ENCODE measurements around the gene SOCS1. TPM values are rescaled to one million over a fixed set of nuclear protein-coding genes. Genes with fewer than 3 reads are reported as not detected.

Gene SOCS1
- total and polyA plus RNA-seq, 2 donors (not counting 3 experiments of a cell fraction or from before 2014, with no cell fraction given): 1.1 to 1.7 TPM

DNA sequence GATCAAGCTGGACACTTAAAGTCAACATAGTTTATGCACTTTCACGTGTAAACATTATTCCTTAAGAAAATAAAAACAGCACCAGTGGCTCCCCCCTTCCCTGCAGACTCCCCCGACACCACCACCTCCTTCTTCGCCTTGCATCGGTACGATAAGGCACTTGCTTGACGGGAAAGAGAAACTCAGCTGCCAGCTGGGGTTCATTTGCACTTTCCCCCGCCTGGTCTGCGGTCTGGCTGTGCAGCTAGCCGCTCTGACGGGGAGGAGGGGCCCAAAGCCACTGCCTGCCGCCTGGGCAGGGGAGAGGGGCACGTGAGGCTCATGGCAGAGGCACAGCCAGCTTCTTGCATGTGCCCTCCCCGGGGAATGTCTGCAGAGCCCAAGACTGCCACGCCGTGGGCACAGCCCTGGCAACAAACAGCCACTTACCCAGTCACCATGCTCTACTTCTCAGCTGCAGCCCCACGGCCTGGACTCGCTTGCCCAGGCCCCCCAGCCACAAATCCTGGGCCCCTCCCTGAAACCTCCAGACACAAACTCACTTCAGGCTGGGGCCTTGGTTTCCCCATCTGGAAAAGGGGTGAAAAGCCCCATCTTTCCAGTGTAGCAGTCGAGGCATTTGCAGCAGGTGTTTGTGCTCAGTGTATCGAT lies 41.6 kb upstream of the SOCS1 start:
- no peaks in the 10 kb centered on the region for H3K9me1 ChIP-seq (replicated peaks; ENCODE audit: control insufficient read depth, extremely low read depth, insufficient read depth, low read length)
- ChIA-PET POLR2A (no interaction called here), CTCF (interaction anchor here (0.8 to 2.2 kb wide), 7 partner anchors 14 to 343 kb away, joined by 3 to 8 read pairs (median 4); partner anchors contain the start of genes PRM3 and SOCS1)
- no peaks in the 10 kb centered on the region for H3K27me3 ChIP-seq (ENCODE audit: control insufficient read depth in 2 of 2, insufficient read depth in 2 of 2, low read length in 2 of 2)
- no peak overlapping the region for H3K27ac ChIP-seq (ENCODE audit: insufficient read depth, low read depth, low read length)
- no peaks in the 10 kb centered on the region for H3K79me2 ChIP-seq (ENCODE audit: control insufficient read depth, insufficient read depth, low read length)
- no peak overlapping the region for H3K4me3 ChIP-seq (replicated peaks in 1 of 3; ENCODE audit: insufficient read depth in 1 of 3, low read depth in 1 of 3, low read length in 3 of 3)
- dilution Hi-C loops (cut with MboI; ENCODE audit: extremely low pct_ligation_motif_present, low sequenced_read_pairs): no loop called here
- FAIRE-seq (no peak), DNase-seq (ENCODE audit: low read depth, low spot score) (peak; percentile 15)
- TF ChIP-seq POLR2AphosphoS5 (IDR thresholded peaks at IDR 0.05; ENCODE audit: insufficient read depth, low read depth, low read length): no peak
- BruUV-seq (replicated peaks): no TSS peak
- H3K4me1 ChIP-seq (ENCODE audit: control insufficient read depth, extremely low read depth, insufficient read depth, low read length): no peaks in the 10 kb centered on the region
- H2AFZ ChIP-seq (ENCODE audit: low read depth, low read length): no peak overlapping the region
- H3K36me3 ChIP-seq (ENCODE audit: control insufficient read depth in 2 of 2, extremely low read depth in 1 of 2, insufficient read depth in 2 of 2, low read length in 2 of 2): no peaks in the 10 kb centered on the region
- H3K9me3 ChIP-seq (replicated peaks; ENCODE audit: control insufficient read depth, insufficient read depth, low read length): no peaks in the 10 kb centered on the region
- no peak overlapping the region for H3K9ac ChIP-seq (replicated peaks; ENCODE audit: extremely low read depth, insufficient read depth, low read length)
- H3K4me2 ChIP-seq (ENCODE audit: insufficient read depth, low read length): no peak overlapping the region
- H4K20me1 ChIP-seq (replicated peaks; ENCODE audit: control insufficient read depth, extremely low read depth, insufficient read depth, low read length): no peaks in the 10 kb centered on the region
- intact Hi-C loops (cut with micrococcal nuclease): no loop called here

DNA sequence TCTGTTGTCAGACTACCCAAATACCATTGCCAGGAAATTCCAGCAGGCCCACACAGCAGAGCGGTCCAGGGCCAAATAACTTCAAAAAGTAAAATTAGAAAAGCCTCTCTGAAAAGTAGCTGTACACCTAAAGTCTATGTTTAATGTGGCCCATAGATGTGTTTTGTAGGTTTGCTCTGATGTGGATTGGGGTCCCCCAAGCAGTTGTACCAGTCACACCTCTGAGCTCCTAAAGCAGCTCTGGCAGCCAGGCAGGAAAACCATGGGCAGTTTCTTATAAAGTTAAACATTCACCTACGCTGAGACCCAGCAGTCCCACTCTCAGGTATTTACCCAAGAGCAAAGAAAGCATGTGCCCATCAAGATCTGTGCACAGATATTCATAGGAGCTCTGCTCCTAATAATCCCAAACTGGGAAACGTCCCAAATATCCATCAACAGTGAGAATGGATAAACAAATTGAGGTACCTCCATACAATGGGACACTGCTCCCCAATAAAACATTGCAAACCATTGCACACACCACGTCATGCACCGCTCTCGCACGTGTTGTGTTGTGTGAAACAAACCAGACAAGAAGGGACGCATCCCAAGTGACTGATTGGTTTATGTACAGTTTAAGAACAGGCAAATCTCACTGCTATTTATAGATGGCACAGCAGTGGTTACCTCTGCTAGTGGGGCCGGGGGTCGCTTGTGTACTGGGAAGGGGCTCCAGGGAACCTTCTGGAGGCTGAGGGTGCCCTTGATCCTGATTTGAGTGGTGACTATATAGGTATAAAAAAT lies 40.9 kb upstream of the SOCS1 start:
- H3K9me3 ChIP-seq (replicated peaks; ENCODE audit: control insufficient read depth, insufficient read depth, low read length): no peaks in the 10 kb centered on the region
- no peaks in the 10 kb centered on the region for H3K4me1 ChIP-seq (ENCODE audit: control insufficient read depth, extremely low read depth, insufficient read depth, low read length)
- dilution Hi-C loops (cut with MboI; ENCODE audit: extremely low pct_ligation_motif_present, low sequenced_read_pairs) (no loop called here), intact Hi-C loops (cut with micrococcal nuclease) (no loop called here)
- CTCF ChIA-PET: interaction anchor here (0.8 to 2.2 kb wide), 5 partner anchors 14 to 333 kb away, joined by 3 to 8 read pairs (median 4); partner anchors contain the start of gene SOCS1
- H3K79me2 ChIP-seq (ENCODE audit: control insufficient read depth, insufficient read depth, low read length): no peaks in the 10 kb centered on the region
- no peak overlapping the region for H3K4me2 ChIP-seq (ENCODE audit: insufficient read depth, low read length)
- POLR2A ChIA-PET: no interaction called here
- H2AFZ ChIP-seq (ENCODE audit: low read depth, low read length): no peak overlapping the region
- H3K27ac ChIP-seq (ENCODE audit: insufficient read depth, low read depth, low read length): no peak overlapping the region
- no peak overlapping the region for H3K4me3 ChIP-seq (replicated peaks in 1 of 3; ENCODE audit: insufficient read depth in 1 of 3, low read depth in 1 of 3, low read length in 3 of 3)
- DNase-seq (ENCODE audit: low read depth, low spot score): no peak
- FAIRE-seq: no peak
- TF ChIP-seq, protein P1, sequence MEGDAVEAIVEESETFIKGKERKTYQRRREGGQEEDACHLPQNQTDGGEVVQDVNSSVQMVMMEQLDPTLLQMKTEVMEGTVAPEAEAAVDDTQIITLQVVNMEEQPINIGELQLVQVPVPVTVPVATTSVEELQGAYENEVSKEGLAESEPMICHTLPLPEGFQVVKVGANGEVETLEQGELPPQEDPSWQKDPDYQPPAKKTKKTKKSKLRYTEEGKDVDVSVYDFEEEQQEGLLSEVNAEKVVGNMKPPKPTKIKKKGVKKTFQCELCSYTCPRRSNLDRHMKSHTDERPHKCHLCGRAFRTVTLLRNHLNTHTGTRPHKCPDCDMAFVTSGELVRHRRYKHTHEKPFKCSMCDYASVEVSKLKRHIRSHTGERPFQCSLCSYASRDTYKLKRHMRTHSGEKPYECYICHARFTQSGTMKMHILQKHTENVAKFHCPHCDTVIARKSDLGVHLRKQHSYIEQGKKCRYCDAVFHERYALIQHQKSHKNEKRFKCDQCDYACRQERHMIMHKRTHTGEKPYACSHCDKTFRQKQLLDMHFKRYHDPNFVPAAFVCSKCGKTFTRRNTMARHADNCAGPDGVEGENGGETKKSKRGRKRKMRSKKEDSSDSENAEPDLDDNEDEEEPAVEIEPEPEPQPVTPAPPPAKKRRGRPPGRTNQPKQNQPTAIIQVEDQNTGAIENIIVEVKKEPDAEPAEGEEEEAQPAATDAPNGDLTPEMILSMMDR (IDR thresholded peaks at IDR 0.05; ENCODE audit: extremely low read depth in 1 of 2, insufficient read depth in 1 of 2, low read depth in 1 of 2, low read length in 2 of 2): no peak
- no peak for TF ChIP-seq MYC (IDR thresholded peaks at IDR 0.05; ENCODE audit: low read depth, low read length)
- TF ChIP-seq EZH2 (IDR thresholded peaks at IDR 0.05; ENCODE audit: borderline replicate concordance, low read depth, low read length, severe bottlenecking): no peak
- no peak for TF ChIP-seq POLR2AphosphoS5 (IDR thresholded peaks at IDR 0.05; ENCODE audit: insufficient read depth, low read depth, low read length)
- no peak for TF ChIP-seq JUN (IDR thresholded peaks at IDR 0.05; ENCODE audit: borderline replicate concordance, insufficient read depth, insufficient read length, low read depth)
- TF ChIP-seq POLR2A (IDR thresholded peaks at IDR 0.05; ENCODE audit: low read depth, low read length): no peak
- TF ChIP-seq FOS (IDR thresholded peaks at IDR 0.05; ENCODE audit: borderline replicate concordance, insufficient read depth, low read length): no peak
- TF ChIP-seq, protein P2, sequence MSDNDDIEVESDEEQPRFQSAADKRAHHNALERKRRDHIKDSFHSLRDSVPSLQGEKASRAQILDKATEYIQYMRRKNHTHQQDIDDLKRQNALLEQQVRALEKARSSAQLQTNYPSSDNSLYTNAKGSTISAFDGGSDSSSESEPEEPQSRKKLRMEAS (IDR thresholded peaks at IDR 0.05; ENCODE audit: insufficient read depth, insufficient read length): no peak
- no peak for TF ChIP-seq GATA2 (IDR thresholded peaks at IDR 0.05; ENCODE audit: insufficient read depth, insufficient read length, low read depth, low read length)
- H4K20me1 ChIP-seq (replicated peaks; ENCODE audit: control insufficient read depth, extremely low read depth, insufficient read depth, low read length): no peaks in the 10 kb centered on the region
- no peaks in the 10 kb centered on the region for H3K27me3 ChIP-seq (ENCODE audit: control insufficient read depth in 2 of 2, insufficient read depth in 2 of 2, low read length in 2 of 2)
- H3K9ac ChIP-seq (replicated peaks; ENCODE audit: extremely low read depth, insufficient read depth, low read length): no peak overlapping the region
- H3K36me3 ChIP-seq (ENCODE audit: control insufficient read depth in 2 of 2, extremely low read depth in 1 of 2, insufficient read depth in 2 of 2, low read length in 2 of 2): no peaks in the 10 kb centered on the region
- no peaks in the 10 kb centered on the region for H3K9me1 ChIP-seq (replicated peaks; ENCODE audit: control insufficient read depth, extremely low read depth, insufficient read depth, low read length)
- BruUV-seq (replicated peaks): no TSS peak
